Measurements from ENCODE around the gene CCRL2. TPM values are rescaled to one million over a fixed set of nuclear protein-coding genes. Genes with fewer than 3 reads are reported as not detected.

Gene CCRL2
- total and polyA plus RNA-seq, 2 of the 8 experiments (the other 6 are each of a cell fraction or from before 2014, with no cell fraction given) = not detected

DNA sequence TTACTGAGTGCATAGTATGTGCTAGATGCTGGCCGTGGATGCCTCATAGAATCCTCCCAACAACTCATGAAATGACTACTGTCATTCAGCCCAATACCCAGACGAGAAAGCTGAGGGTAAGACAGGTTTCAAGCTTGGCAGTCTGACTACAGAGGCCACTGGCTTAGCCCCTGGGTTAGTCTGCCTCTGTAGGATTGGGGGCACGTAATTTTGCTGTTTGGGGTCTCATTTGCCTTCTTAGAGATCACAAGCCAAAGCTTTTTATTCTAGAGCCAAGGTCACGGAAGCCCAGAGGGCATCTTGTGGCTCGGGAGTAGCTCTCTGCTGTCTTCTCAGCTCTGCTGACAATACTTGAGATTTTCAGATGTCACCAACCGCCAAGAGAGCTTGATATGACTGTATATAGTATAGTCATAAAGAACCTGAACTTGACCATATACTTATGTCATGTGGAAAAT is 37.4 kb upstream of the CCRL2 start (continued):
- TF ChIP-seq, protein P1, sequence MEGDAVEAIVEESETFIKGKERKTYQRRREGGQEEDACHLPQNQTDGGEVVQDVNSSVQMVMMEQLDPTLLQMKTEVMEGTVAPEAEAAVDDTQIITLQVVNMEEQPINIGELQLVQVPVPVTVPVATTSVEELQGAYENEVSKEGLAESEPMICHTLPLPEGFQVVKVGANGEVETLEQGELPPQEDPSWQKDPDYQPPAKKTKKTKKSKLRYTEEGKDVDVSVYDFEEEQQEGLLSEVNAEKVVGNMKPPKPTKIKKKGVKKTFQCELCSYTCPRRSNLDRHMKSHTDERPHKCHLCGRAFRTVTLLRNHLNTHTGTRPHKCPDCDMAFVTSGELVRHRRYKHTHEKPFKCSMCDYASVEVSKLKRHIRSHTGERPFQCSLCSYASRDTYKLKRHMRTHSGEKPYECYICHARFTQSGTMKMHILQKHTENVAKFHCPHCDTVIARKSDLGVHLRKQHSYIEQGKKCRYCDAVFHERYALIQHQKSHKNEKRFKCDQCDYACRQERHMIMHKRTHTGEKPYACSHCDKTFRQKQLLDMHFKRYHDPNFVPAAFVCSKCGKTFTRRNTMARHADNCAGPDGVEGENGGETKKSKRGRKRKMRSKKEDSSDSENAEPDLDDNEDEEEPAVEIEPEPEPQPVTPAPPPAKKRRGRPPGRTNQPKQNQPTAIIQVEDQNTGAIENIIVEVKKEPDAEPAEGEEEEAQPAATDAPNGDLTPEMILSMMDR (IDR thresholded peaks at IDR 0.05; ENCODE audit: control extremely low read depth in 1 of 3, insufficient read depth in 1 of 3, low read depth in 1 of 3, low read length in 3 of 3) = no peak
- TF ChIP-seq TEAD4 (IDR thresholded peaks at IDR 0.05; ENCODE audit: low read depth, low read length) (no peak), KDM5A (IDR thresholded peaks at IDR 0.05; ENCODE audit: low read length) (no peak), SP4 (IDR thresholded peaks at IDR 0.05; ENCODE audit: low read length) (no peak), CREB1 (IDR thresholded peaks at IDR 0.05) (no peak), MAFK (IDR thresholded peaks at IDR 0.05; ENCODE audit: low read depth, low read length) (no peak), BACH1 (IDR thresholded peaks at IDR 0.05; ENCODE audit: low read length) (no peak), KDM1A (IDR thresholded peaks at IDR 0.05; ENCODE audit: borderline replicate concordance, low read length) (no peak), SAP30 (IDR thresholded peaks at IDR 0.05; ENCODE audit: insufficient read depth, insufficient replicate concordance, low read length) (no peak)
- TF ChIP-seq, protein P2, sequence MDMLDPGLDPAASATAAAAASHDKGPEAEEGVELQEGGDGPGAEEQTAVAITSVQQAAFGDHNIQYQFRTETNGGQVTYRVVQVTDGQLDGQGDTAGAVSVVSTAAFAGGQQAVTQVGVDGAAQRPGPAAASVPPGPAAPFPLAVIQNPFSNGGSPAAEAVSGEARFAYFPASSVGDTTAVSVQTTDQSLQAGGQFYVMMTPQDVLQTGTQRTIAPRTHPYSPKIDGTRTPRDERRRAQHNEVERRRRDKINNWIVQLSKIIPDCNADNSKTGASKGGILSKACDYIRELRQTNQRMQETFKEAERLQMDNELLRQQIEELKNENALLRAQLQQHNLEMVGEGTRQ (IDR thresholded peaks at IDR 0.05; ENCODE audit: low read length) = no peak

Measured in H1 (cell line).